Muscle of arm (tissue), 14 donors: ENCODE data around the gene RPS26. TPM values are rescaled to one million over a fixed set of nuclear protein-coding genes. Genes with fewer than 3 reads are reported as not detected.
A peak's percentile ranks its signal among the peaks of the same experiment; 100 is the strongest.
"Not testable (repeated sequence)": the region's sequence is repeated elsewhere in the genome, so short reads cannot be mapped to it uniquely, and the experiment has no call there.

Experiments
- DNase-seq: peaks from one replicate; pipeline ENCODE4 v3.0.0-alpha.2; 2013
- long read RNA-seq, 11 donors: transcript quantifications; one replicate each; lab custom pipeline, GENCODE V29; 2026
- polyA plus RNA-seq, 12 donors: library from polyadenylated mRNA; unstranded; fragments of 120-200 nt; gene quantifications; one replicate each; pipeline ENCODE4 v1.2.1, GENCODE V29; 2013; ENCODE audit not compliant: insufficient read length in 12 of 12

The RPS26 gene
- 100 to 1,000 TPM in 11 of 12 donors, not detected in 1; 101 to 603 (median 433) TPM for polyA plus RNA-seq
- long read RNA-seq, donor 1, transcript RPS26-204 (4 exons, 1,140 nt): major isoform, 8 of 8 reads
- long read RNA-seq, donor 1, partial matches to known transcripts: 0 of 8 reads
- long read RNA-seq, donor 1, other reads (novel, unspliced or antisense): 0 of 8 reads
- long read RNA-seq, donor 2, transcript RPS26-204 (4 exons, 1,140 nt): major isoform, 20 of 30 reads
- long read RNA-seq, donor 2, partial matches to known transcripts: 9 of 30 reads
- long read RNA-seq, donor 2, other reads (novel, unspliced or antisense): 0 of 30 reads
- long read RNA-seq, donor 3, transcript RPS26-204 (4 exons, 1,140 nt): major isoform, 10 of 12 reads
- long read RNA-seq, donor 3, partial matches to known transcripts: 0 of 12 reads
- long read RNA-seq, donor 3, other reads (novel, unspliced or antisense): 0 of 12 reads
- long read RNA-seq, donor 4, transcript RPS26-204 (4 exons, 1,140 nt): major isoform, 8 of 10 reads
- long read RNA-seq, donor 4, partial matches to known transcripts: 0 of 10 reads
- long read RNA-seq, donor 4, other reads (novel, unspliced or antisense): 0 of 10 reads
- long read RNA-seq, donor 5: 0 reads
- long read RNA-seq, donor 6, transcript RPS26-204 (4 exons, 1,140 nt): major isoform, 6 of 8 reads
- long read RNA-seq, donor 6, partial matches to known transcripts: 0 of 8 reads
- long read RNA-seq, donor 6, other reads (novel, unspliced or antisense): 0 of 8 reads
- long read RNA-seq, donor 7, transcript RPS26-204 (4 exons, 1,140 nt): major isoform, 5 of 6 reads
- long read RNA-seq, donor 7, partial matches to known transcripts: 0 of 6 reads
- long read RNA-seq, donor 7, other reads (novel, unspliced or antisense): 0 of 6 reads
- long read RNA-seq, donor 8, transcript RPS26-204 (4 exons, 1,140 nt): major isoform, 8 of 8 reads
- long read RNA-seq, donor 8, partial matches to known transcripts: 0 of 8 reads
- long read RNA-seq, donor 8, other reads (novel, unspliced or antisense): 0 of 8 reads
- long read RNA-seq, donor 9, transcript RPS26-204 (4 exons, 1,140 nt): major isoform, 11 of 11 reads
- long read RNA-seq, donor 9, partial matches to known transcripts: 0 of 11 reads
- long read RNA-seq, donor 9, other reads (novel, unspliced or antisense): 0 of 11 reads
- long read RNA-seq, donor 10, partial matches to known transcripts: 0 of 4 reads
- long read RNA-seq, donor 10, other reads (novel, unspliced or antisense): 0 of 4 reads
- long read RNA-seq, donor 11, transcript RPS26-204 (4 exons, 1,140 nt): major isoform, 17 of 17 reads
- long read RNA-seq, donor 11, partial matches to known transcripts: 0 of 17 reads
- long read RNA-seq, donor 11, other reads (novel, unspliced or antisense): 0 of 17 reads

- DNase-seq: peak; percentile 98
These were observed at the start of gene RPS26 for GRCh38 chr12:56041552-56042429. TSS of gene RPS26 (plus strand) at chr12:56041918. CDS start at chr12:56042167, 249 bp downstream.

- DNase-seq: no peak
These were observed 48.4 kb upstream of the RPS26 start for GRCh38 chr12:55993230-55993853.

- DNase-seq: no peak
These were observed 46.4 kb upstream of the RPS26 start for GRCh38 chr12:55995366-55995765.

- peak; percentile 71 for DNase-seq
These were observed 45.5 kb upstream of the RPS26 start for GRCh38 chr12:55996201-55996714.

DNA sequence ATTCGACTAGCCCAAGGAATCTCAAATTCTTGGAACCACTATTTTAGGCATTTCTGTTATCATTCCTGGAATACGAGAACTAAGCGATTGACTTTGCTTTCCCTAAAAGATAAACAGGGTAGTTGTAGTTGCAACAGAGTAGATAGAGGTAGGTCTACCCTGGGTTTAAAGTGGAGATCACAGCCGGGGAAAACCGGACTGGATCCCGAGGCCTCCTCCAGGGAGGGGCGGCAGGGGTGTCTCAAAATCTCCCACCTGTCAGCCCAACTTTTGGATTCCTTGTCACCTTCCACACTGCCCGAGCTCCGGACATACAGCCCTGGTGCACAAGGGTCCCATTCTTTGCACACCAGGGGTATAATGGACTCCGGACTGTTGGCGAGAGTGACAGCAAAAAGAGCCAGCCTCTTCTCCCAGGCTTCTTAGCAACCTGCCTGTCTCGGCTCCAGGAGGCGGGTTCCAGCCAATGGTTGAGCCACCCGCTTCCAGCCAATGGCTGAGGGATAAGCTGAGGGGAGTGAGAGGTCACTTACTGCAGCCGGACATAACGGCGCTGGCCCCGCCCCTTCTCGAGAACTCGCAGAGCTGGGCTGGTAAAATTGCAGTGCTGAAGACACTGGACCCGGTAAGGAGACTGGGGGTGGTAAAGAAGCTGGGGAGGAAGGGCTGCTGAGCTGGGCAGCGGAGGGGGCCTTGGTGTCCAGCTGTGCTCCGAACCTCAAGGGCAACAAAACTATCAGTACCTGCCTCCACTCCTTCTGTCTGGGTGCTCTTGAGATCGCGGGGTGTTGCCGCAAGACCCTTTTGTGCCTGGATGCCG, 44.8 kb upstream of the RPS26 start, which contains the start of gene SUOX:
TSS of gene SUOX (plus strand) at position 562 of the 820 bp plus-strand sequence. CDS start 4,946 bp downstream, outside the sequence.
- DNase-seq: peak; percentile 95

DNA sequence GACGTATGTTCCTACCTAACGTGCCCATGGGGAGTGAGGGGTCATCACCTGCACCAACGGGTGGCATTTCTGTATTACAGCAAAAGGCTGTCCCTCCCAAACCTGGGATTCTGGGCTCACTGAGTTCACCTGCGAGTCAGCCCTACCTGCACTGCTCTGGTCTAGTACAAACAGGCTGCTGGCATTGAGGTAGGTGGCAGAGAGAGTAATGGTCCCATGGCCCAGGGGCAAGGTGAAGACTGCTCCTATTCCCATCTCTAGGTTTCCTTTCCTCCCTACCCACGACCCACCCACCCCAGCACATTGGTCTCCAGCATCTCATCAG, 44.2 kb upstream of the RPS26 start:
- DNase-seq: no peak

DNA sequence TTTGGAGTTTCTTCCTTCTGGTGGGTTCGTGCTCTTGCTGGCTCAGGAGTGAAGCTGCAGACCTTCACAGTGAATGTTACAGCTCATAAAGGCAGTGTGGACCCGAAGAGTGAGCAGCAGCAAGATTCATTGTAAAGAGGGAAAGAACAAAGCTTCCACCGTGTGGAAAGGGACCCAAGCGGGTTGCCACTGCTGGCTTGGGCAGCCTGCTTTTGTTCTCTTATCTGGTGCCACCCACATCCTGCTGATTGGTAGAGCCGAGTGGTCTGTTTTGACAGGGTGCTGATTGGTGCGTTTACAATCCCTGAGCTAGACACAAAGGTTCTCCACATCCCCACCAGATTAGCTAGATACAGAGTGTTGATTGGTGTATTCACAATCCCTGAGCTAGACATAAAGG, 42.2 kb upstream of the RPS26 start:
- not testable (repeated sequence) for DNase-seq

DNA sequence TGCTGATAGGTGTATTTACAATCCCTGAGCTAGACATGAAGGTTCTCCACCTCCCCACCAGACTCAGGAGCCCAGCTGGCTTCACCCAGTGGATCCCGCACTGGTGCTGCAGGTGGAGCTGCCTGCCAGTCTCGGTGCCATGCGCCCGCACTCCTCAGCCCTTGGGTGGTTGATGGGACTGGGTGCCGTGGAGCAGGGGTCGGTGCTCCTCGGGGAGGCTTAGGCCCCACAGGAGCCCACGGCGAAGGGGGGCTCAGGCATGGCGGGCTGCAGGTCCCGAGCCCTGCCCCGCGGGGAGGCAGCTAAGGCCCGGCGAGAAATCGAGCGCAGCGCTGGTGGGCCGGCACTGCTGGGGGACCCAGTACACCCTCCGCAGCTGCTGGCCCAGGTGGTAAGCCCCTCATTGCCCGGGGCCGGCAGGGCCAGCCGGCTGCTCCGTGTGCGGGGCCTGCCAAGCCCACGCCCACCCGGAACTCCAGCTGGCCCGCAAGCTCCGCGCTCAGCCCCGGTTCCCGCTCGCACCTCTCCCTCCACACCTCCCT, 41.6 kb upstream of the RPS26 start:
- DNase-seq: not testable (repeated sequence)

DNA sequence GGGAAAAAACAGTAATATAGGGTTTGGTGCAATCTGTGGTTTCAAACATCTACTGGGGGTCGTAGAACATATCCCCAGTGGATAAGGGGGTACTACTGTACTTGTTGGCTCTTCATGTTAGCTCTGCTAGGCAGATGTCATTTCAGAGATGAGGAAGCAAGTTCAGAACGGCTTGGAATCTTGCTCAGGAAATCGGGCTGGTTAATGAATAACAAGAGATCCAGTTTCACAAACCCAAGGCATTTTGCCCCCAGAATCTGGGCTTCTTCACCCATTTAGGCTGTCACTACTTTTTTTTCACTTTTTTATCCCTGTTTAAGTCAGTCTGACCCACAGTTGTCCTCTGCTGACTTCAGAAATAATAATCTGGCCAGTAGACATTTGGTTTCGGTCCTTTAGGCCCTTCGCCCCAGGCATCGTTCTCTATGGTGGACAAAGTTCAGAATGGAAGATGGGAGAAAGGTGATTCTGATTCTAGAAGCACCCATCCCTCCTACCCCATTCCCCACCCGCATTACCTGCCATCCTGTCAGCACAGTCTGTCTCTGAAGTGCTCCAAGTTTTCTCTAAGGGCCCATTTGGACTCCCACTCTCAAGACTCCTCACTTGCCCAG, 40.1 kb upstream of the RPS26 start:
- no peak for DNase-seq

DNA sequence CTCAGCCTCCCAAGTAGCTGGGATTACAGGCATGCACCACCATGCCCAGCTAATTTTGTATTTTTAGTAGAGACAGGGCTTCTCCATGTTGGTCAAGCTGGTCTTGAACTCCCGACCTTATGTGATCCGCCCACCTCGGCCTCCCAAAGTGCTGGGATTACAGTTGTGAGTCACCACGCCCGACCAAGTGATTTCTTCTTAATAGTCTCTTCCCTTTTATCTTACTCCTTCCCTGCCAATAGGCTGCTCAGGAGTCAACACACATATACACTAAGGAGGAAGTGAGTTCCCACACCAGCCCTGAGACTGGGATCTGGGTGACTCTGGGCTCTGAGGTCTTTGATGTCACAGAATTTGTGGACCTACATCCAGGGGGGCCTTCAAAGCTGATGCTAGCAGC, 38.3 kb upstream of the RPS26 start:
- DNase-seq: not testable (repeated sequence)

DNA sequence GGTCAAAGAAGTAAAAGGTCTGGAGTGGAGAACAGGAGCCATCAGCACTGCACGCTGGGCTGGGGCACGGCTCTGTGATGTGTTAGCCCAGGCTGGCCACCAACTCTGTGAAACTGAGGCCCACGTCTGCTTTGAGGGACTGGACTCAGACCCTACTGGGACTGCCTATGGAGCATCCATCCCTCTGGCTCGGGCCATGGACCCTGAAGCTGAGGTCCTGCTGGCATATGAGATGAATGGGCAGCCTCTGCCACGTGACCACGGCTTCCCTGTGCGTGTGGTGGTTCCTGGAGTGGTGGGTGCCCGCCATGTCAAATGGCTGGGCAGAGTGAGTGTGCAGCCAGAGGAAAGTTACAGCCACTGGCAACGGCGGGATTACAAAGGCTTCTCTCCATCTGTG, 37.5 kb upstream of the RPS26 start:
- DNase-seq: no peak

DNA sequence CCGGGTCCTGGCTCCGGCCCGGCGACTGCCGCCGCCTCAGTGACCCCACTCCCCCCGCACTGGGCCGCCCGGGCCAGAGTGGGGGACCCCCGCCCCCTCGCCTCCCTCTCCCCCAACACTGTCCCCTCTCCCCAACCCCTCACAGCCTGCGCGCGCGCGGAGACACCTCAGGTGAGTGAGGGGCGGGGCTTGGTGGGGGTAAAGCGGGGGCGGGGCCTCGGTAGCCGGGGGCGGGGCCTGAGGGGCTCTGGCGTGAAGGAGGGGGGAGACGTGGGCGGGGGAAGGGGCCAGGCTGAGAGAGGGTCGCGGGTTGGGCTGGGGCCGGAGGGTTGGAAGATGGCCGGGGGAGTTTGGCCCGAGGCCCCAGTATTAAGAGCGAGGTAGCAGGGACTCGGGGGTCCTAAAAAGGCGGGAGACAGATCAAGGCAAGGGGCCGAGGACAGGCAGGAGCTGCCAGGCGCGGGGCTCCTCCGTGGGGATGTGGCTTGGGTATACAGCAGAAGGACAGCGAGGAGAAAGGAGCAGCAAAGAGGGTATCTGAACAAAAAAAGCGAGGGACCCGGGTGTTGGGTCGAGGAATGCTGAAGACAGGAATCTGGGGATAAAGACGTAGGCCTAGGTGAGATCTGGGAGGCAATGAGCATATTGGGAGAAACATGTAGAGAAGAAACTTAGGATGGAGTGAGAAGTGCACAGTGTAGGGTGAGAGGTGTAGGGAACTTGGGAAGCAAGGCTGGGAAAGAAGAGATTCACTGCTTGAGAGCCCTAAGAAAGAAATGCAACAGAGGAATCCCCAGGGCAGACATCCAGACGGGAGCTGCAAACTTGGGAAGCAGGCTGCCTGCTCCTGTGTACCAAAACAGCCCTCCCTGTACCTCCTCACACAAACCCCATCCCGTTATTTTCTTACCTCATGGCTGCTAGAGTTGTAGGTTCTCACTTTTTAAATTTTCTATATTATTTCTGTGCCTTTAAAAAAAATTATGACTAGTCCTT, 33.9 kb upstream of the RPS26 start:
- DNase-seq: peak; percentile 49

- DNase-seq: no peak
These were observed 31.6 kb upstream of the RPS26 start for GRCh38 chr12:56010111-56010570.

DNA sequence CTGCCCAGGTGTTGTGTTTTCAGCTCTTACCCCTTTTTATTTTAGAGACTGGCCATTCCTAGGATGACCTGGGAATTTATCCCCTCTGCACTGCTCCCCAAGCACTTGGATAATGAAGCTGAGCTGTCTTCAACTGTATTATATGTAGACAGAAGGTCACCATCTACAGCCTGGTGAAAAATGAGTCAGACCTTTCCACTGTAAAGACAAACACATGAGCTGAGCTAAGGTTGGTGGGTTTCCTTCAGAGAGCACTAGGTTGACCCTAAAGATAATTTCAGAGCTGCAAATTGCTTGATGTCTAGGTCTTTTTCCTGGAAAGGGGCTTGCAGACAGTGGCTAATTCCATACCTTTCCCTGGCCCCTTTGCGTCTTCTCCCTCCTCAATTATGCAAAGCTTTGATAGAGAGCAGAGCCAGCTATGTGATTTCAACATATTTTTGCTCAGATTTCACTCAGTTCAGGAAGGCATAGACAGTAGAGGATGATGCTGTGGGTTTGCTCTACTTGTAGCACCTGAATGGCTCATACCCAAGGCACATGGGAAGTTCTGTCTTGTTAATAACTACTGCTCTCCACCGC, 30.1 kb upstream of the RPS26 start:
- no peak for DNase-seq

DNA sequence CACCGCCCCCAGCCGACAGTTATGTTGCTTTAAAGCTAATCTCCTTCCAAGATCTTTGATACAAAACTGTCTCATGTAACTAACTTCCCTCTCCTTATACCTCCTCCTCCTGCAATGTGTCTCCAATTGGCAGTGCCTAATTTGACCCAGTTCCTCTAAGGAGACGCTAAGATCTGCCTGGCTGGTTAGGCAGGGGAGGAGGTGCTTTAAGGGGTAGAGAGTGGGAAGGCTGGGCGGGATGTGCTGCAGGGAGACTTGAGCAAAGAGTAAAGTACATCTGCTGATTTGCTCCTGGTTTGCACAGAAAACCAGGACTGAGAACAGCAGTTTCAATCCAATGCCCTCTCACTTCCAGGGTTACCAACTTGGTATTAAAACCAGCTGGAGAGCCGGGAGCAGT, 28.2 kb upstream of the RPS26 start:
- no peak for DNase-seq

DNA sequence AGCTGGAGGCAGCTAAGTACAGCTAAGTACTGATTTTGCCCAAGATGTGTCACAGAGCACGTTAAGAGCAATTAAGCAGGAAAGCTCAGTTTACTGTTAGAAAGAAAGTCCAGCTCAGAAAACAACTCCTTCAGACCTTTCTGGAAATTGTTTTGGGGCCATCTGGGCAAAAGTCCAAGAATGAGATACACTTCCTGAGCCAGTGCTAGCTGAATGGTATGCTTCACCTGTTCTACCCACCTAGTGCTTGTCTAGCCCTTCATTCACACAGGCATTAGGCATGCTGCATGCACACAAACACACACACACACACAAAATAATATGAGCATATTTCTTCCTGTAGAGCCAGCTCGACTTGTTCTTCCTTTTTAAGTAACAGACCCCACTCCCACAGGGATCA, 27.5 kb upstream of the RPS26 start:
- no peak for DNase-seq
